GM18505 (cell line): ENCODE results near the gene SH2B2.

ENCODE experiments used
- ATAC-seq: cut with Tn5 transposase; IDR thresholded peaks from one replicate; pipeline ENCODE4 v1.9.1; 2021; ENCODE audit not compliant: unreplicated experiment
- POLR2A ChIP-seq: IDR thresholded peaks from 4 replicates; pipeline ENCODE4 v1.6.1; 2011; ENCODE audit warnings: borderline replicate concordance; ENCODE audit not compliant: insufficient read depth, insufficient read length; ENCODE audit errors: extremely low read depth

The SH2B2 gene

DNA sequence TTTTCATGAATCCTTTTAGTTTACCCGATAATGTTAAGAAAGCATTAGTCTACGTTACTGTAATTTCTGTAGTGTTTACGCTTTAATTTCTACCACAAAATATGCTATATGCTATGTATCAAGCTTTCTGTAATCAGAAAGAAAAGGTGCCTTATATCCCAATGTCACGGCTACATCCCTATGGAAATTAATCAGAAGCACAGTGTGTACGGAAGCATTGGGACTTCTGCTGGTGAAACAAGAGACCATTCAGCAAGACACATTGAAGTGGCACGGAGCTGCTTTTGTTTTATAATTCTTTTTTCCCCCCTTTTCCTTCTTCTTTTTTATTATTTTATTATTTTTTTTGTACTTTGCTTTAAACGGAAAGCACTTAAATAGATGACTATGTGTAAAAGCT, 31.2 kb upstream of the SH2B2 start:
- no peak for ATAC-seq
- TF ChIP-seq POLR2A = no peak

DNA sequence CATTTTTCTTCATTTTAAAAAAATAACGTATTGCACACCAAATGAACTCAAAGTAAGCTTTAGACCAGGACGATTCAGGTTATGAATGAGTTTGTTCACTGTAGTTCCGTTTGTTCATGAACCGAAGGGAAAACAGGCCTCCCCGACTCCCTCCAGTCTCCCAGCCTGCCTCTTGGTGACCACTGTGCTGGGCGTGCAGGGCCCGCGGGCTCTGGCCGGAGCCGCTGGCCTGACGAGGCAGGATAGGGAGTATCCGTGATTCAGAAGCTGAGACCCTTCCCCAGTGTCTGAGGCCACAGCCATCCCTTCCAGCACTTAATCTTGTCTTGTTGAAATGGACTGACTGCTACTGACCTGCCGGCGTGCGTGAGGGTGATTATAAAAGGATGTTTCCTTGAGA, 30.8 kb upstream of the SH2B2 start:
- no peak for TF ChIP-seq POLR2A
- ATAC-seq = no peak

DNA sequence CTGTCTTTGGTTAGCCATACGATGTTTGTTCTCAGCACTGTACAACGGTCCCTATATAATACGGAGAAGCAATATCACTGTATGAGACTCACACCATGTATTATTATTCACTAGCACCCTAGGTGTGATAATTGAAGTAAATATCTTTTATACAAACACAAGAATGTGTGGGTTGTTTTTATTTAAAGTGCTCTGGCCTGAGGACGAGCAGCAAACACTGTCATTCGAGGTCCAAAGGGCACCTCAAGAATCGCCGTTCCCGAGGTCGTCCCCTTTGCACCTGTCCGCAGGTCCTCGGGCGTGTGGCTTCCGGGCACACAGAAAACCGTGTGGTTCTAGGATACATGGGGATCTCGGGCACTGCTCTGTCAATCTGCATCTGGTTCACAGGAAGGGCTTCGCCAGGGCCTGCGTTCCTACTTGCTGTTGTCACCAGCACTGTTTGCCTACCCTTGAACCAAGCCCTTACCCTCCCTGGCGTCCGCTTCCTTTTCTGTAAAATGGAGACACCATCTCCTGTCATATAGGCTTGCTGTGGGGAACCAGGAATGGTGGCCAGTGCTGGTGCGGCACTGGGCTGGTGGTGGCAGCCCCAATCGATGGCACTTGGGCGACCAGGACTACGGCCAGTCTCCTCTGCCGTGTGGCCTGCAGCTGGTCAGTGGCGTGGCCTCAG, 28.5 kb upstream of the SH2B2 start:
- no peak for ATAC-seq
- no peak for TF ChIP-seq POLR2A

DNA sequence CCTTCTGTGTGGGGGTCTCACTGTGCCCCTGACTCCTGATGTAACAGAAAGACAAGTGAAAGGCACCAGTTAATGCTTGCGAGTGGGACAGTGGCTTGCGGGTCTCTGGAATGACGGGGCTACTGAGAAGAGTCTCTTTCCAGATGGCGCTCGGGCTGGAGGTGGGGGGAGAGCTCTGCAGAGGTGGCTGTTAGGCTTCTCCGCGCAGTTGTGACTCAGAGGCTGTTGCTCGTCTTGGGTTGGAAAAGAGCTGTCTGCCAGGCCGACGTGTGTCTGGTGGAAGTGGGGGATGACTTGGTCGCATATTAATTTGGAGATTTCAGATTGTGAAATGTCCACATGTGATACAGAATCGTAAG, 27.9 kb upstream of the SH2B2 start:
- ATAC-seq = no peak
- TF ChIP-seq POLR2A = no peak

DNA sequence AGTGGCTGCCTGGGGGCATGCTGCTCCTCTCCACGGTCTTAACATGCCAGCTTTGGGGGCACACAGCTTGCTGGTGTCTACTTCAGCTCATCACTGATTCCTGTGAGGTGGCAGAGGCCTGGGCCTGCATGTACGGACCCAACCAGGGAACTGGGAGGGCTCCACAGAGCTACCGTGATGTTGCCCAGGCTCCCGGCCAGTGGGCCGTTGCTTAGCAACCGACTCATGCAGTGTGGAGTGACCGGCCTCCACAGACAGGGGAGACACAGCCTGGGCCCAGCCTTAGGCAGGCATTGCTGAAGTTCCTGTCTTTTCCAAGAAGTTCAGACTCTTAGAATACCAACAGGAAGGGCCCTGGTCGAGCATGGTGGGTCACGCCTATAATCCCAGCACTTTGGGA, 25.8 kb upstream of the SH2B2 start:
- ATAC-seq = no peak
- TF ChIP-seq POLR2A = no peak

DNA sequence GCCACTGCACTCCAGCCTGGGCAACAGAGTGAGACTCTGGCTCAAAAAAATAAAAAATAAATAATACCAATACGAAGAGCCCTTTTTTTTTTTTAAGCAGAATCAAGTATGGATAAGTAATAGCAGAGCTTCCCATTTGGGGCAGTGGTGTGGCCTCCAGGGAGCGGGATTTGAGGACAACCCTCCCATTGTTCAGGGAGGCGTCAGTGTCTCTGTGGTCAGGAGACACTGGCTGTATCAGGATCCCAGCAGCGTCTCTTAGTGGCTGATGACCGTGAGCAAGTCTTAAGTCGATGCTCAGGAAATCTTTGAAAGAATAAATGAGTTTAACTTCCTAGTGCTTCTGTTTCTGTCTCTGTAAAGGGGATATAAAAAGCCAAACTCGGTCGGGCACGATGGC, 25.2 kb upstream of the SH2B2 start:
- no peak for ATAC-seq
- no peak for TF ChIP-seq POLR2A

DNA sequence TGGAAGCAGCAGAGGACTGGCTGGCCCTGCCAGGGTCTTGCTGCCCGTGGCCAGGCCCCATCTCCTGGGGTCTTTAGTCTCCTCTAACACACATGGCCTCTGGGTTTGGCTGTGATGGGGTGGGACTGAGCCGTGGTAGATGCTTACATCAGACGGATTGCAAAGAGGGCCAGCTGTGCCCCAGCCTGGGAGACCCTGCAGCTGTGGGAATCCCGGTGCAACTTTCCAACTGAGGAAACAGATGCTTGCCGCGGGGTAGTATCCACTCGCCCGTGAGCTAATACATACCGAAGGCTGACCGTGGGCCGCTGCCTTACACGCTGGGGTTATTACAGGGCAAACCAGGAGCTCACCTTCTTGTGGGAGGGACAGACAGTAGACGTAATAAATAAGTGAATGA, 24.1 kb upstream of the SH2B2 start:
- no peak for TF ChIP-seq POLR2A
- no peak for ATAC-seq

DNA sequence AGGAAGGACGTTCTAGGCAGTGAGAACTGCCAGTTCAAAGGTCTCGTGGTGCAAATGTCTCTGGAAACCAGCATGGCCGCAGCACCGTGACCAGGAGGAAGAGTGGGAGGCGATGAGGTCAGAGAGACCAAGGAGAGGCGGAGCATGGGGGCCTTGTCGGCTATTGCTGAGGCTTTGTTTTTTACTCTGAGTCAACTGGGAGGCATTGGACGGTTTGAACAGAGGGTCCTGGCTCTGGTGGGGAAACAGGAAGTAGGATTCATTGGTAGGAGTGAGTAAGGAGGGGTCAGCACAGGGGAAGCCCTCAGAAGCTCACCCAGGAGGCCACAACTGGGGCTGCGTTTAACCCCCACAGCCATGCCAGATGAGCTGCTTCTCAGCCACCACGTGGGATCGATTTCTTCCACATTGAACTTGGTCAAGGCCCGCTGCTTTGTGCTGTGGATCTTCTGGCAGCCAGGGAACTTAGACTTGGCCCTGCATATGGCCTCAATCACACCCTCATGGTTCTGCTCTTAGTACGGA, 22.2 kb upstream of the SH2B2 start:
- ATAC-seq = no peak
- TF ChIP-seq POLR2A = no peak

DNA sequence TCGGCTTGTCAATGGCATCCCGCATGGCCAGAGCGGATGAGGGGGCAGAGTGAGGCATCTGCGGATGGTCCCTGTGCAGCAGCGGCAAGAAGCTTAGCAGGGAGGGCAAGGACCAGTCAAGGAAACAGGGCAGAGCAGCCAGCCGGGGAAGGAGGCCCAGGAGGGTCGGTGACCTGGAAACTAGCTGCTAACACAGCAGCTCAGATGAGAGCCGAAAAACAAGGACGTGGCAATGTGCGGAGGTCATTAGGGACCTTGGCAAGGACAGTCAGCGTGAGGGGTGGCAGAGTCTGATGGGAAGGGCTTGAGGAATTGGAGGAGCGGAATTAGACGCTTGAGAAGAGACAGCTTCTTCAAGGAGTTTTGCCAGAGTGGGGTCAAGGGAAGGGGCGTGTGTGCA, 20.1 kb upstream of the SH2B2 start:
- ATAC-seq = no peak
- no peak for TF ChIP-seq POLR2A

DNA sequence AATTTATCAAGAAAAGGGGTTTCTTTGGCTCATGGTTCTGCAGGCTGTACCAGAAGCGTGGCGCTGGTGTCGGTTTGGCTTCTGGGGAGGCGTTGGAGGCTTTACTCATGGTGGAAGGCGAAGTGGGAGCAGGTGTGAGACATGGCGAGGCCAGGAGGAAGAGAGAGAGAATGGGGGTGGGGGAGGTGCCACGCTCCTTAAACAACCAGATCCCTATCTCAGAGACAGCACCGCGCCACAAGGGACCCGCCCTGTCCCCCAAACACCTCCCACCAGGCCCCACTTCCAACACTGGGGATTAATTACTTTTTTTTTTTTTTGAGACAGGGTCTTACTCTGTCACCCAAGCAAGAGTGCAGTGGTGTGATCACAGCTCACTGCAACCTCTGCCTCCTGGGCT, 18.0 kb upstream of the SH2B2 start:
- TF ChIP-seq POLR2A = no peak
- no peak for ATAC-seq

DNA sequence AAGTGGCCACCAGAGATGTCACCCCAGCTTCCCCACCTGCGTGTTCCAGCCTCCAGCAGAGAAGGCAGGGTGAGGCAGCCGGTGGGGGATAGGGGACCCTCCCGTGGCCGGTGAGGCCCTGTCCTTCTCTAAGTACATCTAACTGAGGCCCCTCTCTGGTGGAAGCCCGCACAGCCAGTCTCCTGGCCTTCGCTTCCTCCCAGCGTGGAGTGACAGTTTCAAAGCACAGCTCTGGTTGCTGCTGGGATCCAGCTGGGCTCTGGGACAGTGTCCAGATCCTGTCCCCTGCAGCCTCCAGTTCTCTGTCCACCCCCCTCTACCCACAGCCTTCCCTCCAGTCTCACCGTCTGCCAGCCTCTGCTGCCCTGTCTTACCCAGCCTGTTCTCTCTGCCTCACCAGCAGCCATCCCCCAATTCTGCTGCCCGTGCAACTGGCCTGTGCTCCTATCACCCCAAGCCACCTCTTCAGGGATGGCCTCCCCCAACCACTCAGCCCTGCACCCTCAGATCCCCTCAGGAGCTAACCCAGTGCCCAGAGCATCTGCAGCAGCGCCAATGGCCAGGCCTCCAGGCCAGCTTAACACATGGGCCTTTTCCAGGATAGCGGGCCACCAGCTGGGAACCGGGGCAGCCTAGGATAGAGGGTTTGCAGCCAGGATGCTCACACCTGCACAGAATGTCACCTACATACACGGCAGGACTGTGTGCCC, 16.3 kb upstream of the SH2B2 start:
- no peak for TF ChIP-seq POLR2A
- no peak for ATAC-seq

DNA sequence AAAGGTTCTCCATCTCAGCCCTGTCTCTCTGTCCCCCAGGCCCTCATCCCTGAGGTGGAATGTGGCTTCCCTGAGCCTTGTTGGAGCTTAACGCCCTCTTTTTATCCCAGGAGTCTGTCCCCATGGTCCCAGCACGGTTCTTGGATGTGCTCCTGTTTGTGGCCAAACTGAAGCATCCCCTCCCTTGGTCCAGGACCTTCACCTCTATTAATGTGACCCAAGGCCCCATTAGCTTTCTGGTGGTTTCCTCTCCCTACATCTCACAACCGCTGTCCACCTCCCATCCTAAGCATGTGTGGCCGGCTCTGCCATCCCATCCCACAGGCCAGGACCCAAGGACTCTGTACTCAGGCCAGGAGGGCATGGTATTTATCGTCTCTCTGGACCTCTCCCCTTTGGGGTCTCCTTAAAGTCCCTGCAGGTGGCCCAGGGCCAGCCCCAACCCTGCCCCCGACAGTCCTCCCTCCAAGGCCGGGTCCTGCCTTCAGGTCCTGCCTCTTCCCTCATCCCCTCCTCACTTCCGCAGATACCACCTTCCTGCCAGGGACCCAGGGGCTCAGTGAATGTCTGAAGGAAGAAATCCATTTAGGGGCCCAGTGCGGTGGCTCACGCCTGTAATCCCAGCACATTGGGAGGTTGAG, 15.4 kb upstream of the SH2B2 start:
- ATAC-seq = no peak
- no peak for TF ChIP-seq POLR2A

DNA sequence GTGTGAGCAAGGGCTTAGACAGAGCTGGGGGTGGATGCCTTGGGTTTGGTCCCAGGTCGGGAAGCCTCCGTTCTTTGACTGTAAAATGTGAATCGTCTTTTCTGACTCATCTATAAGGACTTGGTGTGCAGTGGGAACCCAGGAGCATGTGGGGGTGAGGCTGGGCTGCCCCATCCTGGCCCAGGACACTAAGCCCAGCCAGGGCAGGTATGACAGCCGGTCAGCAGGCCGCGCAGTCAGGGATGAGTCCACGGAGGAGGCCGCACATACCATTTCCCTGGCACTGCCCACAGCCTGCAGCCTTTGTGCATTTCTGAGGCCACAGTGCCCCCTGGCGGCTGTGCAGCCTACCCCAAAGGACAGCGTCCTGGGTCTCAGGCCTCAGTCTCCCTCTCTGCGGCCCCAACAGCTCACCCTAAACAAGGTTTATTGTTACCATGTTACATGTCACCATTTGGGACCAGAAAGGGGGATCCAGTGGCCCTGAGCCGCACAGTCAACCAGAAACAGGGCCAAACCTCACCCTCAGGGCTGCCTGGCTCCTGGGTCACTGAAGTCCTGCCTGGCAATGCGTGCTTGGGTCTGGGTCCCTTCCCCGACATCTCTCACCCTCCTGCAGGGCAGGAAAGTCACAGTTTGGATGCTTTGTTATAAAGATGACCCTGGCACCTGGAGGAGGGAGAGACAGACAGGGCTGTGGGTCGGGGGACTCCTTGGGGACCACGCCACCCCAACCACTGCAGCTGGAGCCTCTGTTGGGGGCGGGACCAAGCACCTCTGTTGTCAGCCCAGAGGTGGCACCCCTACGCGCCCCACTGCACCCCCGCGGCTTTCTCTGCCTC, 14.4 kb upstream of the SH2B2 start:
- no peak for ATAC-seq
- no peak for TF ChIP-seq POLR2A
